Upper lobe of left lung (tissue), 4 donors: ENCODE measurements around the gene FGA.

Experiments used
- CTCF ChIP-seq, 6 experiments: fragments of 450-650 bp in 4 of 6; fragments of 200-600 bp in 2 of 6; sonication (generic) in 2 of 6; IDR thresholded peaks; one replicate each; pipeline ENCODE4 v1.5.1; 2016 to 2019; ENCODE audit warnings: antibody characterized with exemption in 6 of 6
- EP300 ChIP-seq, 4 donors: sonication (generic); formaldehyde crosslinking; IDR thresholded peaks; one replicate each; pipeline ENCODE4 v1.5.1; 2017; ENCODE audit warnings: antibody characterized with exemption in 4 of 4, control low read depth in 2 of 4
- POLR2A ChIP-seq, 4 donors: fragments of 450-650 bp; IDR thresholded peaks; one replicate each; pipeline ENCODE4 v1.5.1; 2016 to 2017; ENCODE audit warnings: antibody characterized with exemption in 4 of 4, mild to moderate bottlenecking in 2 of 4
- POLR2AphosphoS5 ChIP-seq, 2 donors: sonication (generic); formaldehyde crosslinking; IDR thresholded peaks; one replicate each; pipeline ENCODE4 v1.5.1; 2017; ENCODE audit warnings: antibody characterized with exemption in 2 of 2

DNA sequence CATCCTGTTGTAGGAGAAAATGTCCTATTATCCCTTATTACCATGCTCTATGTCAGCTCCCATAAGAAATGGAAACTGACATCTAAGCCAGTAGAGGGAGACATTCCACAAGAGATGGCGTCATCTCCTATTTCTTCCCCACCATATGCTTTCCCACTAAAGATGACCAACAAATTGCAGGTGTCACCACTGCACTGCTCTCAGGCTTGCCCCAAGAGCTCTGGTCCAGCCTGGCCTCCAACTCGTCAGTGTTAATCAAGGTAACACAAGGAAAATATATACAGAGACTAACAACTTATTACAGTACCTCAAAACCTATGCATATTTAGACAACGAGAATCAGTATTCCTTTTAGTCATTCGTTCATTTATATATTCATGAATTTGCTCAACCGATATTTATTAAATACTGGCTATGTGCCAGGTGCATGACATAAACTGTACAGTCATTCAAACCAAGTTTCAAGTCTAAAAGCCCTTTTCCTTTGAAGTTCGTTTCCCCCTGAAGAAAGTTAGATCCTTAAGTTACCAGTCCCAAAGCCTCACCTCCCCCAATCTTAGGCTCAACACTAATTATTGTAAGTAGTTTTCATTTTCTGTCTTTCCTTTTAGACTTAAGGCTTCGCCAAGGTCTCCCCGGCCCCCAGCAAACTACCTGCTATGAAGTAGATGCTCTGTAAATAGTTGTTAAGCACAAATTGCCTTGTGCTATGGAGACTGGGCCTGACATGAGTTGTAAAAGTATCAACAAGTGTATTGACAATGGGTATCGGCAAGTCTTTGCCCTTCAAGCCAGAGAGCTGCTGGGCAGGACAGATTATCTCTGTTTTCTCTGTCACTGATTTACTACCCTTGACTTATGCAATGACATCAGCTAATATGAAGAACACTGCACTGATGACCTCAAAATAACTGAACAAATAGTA is 30.8 kb downstream of the FGA start:
- TF ChIP-seq POLR2AphosphoS5 (IDR thresholded peaks at IDR 0.05): no peak
- TF ChIP-seq CTCF (IDR thresholded peaks at IDR 0.05): peak in 4 of 6 experiments; percentile 16 to 60 (median 48)
- TF ChIP-seq EP300 (IDR thresholded peaks at IDR 0.05): no peak
- no peak for TF ChIP-seq POLR2A (IDR thresholded peaks at IDR 0.05)
